ENCODE data around the gene ABI1. TPM values are rescaled to one million over a fixed set of nuclear protein-coding genes. Genes with fewer than 3 reads are reported as not detected.
A peak's percentile ranks its signal among the peaks of the same experiment; 100 is the strongest.

The ABI1 gene
- total RNA-seq, 1 experiment from 2014 or later: 33.9 TPM

DNA sequence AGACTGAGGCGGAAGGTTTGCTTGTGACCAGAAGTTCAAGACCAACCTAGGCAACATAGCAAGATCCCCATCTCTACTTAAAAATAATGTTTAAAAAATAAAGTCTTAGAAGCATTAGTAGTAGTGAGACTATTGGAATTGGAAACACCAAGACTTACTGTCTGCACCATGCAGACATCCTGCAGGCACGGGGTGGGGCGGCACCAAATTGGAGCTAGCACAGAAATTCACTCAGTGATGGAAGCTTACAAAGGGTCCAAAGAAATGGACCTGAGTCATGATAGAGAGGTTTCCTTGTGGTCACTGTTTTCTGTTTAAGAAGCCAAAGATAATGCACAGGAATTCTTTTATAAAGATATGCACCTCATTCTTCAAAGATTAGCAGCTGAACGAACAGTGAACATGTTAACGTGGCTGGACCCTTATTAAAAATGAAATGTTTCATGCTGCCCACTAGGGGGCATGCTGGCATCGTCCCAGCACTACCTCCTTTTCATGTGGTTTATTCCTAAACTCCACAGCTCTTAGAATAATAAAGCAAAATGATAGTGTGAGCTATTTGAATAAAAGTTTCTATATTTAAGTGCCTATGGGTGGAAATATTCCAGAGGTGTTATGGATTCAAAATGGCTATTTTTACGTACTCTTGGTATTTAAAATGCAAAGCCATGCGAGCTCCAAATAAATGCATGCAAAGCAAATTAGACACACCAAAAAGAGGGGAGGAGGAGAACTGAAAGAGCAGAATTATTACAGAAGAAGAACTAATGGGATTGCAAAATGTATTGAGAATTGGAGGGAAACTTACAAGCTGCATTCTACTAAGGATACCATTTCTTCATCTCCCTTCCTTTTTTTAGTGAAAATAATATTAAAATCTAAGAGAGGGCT, 134.7 kb downstream of the ABI1 start:
- no peak for DNase-seq (ENCODE audit: low spot score)
- POLR2A ChIA-PET: interaction anchor here (0.8 kb wide), 1 partner anchor 135 kb away, joined by 4 read pairs; the partner anchor contains the start of gene ABI1
- Mint-ChIP-seq H3K9me3 (no peaks in the 10 kb centered on the region), H3K27ac (no peak overlapping the region), H3K27me3 (ENCODE audit: low read depth) (no peaks in the 10 kb centered on the region), H3K4me1 (no peaks in the 10 kb centered on the region), H3K36me3 (peaks cover 41% of the 10 kb centered on the region), H3K4me3 (no peak overlapping the region)
- CTCF ChIA-PET: interaction anchor here (0.6 to 4.9 kb wide), 28 partner anchors 8 to 391 kb away, joined by 3 to 83 read pairs (median 4); partner anchors contain the start of gene ABI1
- peak; percentile 50; the same call in 1 of the 2 replicates for ATAC-seq
- TF ChIP-seq, protein P1, sequence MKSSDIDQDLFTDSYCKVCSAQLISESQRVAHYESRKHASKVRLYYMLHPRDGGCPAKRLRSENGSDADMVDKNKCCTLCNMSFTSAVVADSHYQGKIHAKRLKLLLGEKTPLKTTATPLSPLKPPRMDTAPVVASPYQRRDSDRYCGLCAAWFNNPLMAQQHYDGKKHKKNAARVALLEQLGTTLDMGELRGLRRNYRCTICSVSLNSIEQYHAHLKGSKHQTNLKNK (CRISPR knock-in tag; IDR thresholded peaks at IDR 0.05): no peak
- no peak for TF ChIP-seq CBFB (CRISPR knock-in tag; IDR thresholded peaks at IDR 0.05; ENCODE audit: low read depth)
- no peak for TF ChIP-seq OVOL2 (CRISPR knock-in tag; IDR thresholded peaks at IDR 0.05; ENCODE audit: borderline replicate concordance)
- no peak for TF ChIP-seq JUN (CRISPR knock-in tag; IDR thresholded peaks at IDR 0.05)
- TF ChIP-seq, protein P2, sequence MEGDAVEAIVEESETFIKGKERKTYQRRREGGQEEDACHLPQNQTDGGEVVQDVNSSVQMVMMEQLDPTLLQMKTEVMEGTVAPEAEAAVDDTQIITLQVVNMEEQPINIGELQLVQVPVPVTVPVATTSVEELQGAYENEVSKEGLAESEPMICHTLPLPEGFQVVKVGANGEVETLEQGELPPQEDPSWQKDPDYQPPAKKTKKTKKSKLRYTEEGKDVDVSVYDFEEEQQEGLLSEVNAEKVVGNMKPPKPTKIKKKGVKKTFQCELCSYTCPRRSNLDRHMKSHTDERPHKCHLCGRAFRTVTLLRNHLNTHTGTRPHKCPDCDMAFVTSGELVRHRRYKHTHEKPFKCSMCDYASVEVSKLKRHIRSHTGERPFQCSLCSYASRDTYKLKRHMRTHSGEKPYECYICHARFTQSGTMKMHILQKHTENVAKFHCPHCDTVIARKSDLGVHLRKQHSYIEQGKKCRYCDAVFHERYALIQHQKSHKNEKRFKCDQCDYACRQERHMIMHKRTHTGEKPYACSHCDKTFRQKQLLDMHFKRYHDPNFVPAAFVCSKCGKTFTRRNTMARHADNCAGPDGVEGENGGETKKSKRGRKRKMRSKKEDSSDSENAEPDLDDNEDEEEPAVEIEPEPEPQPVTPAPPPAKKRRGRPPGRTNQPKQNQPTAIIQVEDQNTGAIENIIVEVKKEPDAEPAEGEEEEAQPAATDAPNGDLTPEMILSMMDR (IDR thresholded peaks at IDR 0.05): peak; percentile 67

DNA sequence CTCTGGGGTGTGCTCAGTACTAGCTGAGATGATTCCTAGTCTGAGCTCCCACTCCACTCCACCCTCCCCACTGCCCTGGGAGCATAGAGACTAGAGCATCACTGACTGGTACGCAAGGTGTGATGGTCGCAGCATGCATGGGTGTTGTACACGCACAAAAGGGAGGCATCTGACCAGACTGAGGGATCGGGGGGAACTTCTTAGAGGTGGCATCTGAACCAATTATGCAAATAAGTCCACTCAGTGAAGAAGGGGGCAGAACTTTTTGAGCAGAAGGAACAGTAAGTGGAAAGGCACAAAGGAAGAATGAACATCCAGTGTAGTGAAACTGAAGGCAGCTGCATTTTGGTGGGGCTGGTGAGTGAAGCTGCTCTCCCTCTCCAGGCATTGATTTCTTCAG, 137.7 kb downstream of the ABI1 start:
- H3K9me3 Mint-ChIP-seq: no peaks in the 10 kb centered on the region
- no peaks in the 10 kb centered on the region for H3K4me1 Mint-ChIP-seq

DNA sequence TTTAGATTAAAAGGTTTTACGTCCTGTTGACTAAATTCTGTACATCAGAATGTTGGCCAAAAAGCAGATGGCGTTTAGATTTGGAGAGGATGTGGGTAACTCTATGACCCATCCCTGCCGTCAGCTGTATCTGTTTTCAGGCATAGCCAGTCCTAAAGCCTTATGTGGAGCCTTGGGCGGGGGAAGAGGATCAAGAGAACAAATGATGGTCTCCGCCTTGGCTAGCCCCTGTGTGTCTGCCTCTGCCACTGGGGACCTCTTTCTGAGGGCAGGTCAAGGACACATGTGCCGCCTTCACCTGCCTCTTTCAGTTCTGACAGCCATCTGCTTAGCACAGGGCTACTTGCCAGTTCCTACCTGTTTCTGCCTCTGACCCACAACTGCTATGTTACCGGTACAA, 139.2 kb downstream of the ABI1 start:
- POLR2A ChIA-PET: no interaction called here
- Mint-ChIP-seq H3K27me3 (ENCODE audit: low read depth) (no peaks in the 10 kb centered on the region), H3K27ac (no peak overlapping the region), H3K9me3 (no peaks in the 10 kb centered on the region), H3K4me1 (no peaks in the 10 kb centered on the region), H3K4me3 (no peak overlapping the region), H3K36me3 (peaks cover 44% of the 10 kb centered on the region)
- ATAC-seq (no peak), DNase-seq (ENCODE audit: low spot score) (no peak)
- CTCF ChIA-PET: no interaction called here
- no peak for TF ChIP-seq ZNF263 (CRISPR knock-in tag; IDR thresholded peaks at IDR 0.05; ENCODE audit: low read depth)
- TF ChIP-seq ZNF423 (CRISPR knock-in tag; IDR thresholded peaks at IDR 0.05): no peak
- TF ChIP-seq PRRX2 (CRISPR knock-in tag; IDR thresholded peaks at IDR 0.05): no peak
- no peak for TF ChIP-seq ZNF671 (CRISPR knock-in tag; IDR thresholded peaks at IDR 0.05)
- TF ChIP-seq, protein P3, sequence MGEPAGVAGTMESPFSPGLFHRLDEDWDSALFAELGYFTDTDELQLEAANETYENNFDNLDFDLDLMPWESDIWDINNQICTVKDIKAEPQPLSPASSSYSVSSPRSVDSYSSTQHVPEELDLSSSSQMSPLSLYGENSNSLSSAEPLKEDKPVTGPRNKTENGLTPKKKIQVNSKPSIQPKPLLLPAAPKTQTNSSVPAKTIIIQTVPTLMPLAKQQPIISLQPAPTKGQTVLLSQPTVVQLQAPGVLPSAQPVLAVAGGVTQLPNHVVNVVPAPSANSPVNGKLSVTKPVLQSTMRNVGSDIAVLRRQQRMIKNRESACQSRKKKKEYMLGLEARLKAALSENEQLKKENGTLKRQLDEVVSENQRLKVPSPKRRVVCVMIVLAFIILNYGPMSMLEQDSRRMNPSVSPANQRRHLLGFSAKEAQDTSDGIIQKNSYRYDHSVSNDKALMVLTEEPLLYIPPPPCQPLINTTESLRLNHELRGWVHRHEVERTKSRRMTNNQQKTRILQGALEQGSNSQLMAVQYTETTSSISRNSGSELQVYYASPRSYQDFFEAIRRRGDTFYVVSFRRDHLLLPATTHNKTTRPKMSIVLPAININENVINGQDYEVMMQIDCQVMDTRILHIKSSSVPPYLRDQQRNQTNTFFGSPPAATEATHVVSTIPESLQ (CRISPR knock-in tag; IDR thresholded peaks at IDR 0.05): no peak
- TF ChIP-seq, protein P4, sequence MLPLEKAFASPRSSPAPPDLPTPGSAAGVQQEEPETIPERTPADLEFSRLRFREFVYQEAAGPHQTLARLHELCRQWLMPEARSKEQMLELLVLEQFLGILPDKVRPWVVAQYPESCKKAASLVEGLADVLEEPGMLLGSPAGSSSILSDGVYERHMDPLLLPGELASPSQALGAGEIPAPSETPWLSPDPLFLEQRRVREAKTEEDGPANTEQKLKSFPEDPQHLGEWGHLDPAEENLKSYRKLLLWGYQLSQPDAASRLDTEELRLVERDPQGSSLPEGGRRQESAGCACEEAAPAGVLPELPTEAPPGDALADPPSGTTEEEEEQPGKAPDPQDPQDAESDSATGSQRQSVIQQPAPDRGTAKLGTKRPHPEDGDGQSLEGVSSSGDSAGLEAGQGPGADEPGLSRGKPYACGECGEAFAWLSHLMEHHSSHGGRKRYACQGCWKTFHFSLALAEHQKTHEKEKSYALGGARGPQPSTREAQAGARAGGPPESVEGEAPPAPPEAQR (CRISPR knock-in tag; IDR thresholded peaks at IDR 0.05): no peak
- TF ChIP-seq GABPB1 (CRISPR knock-in tag; IDR thresholded peaks at IDR 0.05): no peak
- TF ChIP-seq, protein P5, sequence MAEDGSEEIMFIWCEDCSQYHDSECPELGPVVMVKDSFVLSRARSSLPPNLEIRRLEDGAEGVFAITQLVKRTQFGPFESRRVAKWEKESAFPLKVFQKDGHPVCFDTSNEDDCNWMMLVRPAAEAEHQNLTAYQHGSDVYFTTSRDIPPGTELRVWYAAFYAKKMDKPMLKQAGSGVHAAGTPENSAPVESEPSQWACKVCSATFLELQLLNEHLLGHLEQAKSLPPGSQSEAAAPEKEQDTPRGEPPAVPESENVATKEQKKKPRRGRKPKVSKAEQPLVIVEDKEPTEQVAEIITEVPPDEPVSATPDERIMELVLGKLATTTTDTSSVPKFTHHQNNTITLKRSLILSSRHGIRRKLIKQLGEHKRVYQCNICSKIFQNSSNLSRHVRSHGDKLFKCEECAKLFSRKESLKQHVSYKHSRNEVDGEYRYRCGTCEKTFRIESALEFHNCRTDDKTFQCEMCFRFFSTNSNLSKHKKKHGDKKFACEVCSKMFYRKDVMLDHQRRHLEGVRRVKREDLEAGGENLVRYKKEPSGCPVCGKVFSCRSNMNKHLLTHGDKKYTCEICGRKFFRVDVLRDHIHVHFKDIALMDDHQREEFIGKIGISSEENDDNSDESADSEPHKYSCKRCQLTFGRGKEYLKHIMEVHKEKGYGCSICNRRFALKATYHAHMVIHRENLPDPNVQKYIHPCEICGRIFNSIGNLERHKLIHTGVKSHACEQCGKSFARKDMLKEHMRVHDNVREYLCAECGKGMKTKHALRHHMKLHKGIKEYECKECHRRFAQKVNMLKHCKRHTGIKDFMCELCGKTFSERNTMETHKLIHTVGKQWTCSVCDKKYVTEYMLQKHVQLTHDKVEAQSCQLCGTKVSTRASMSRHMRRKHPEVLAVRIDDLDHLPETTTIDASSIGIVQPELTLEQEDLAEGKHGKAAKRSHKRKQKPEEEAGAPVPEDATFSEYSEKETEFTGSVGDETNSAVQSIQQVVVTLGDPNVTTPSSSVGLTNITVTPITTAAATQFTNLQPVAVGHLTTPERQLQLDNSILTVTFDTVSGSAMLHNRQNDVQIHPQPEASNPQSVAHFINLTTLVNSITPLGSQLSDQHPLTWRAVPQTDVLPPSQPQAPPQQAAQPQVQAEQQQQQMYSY (CRISPR knock-in tag; IDR thresholded peaks at IDR 0.05): no peak
- TF ChIP-seq NFYB (CRISPR knock-in tag; conservative IDR thresholded peaks at IDR 0.05; ENCODE audit: low read depth): no peak
- no peak for TF ChIP-seq KAT7 (CRISPR knock-in tag; IDR thresholded peaks at IDR 0.05; ENCODE audit: borderline replicate concordance)
- TF ChIP-seq, protein P6, sequence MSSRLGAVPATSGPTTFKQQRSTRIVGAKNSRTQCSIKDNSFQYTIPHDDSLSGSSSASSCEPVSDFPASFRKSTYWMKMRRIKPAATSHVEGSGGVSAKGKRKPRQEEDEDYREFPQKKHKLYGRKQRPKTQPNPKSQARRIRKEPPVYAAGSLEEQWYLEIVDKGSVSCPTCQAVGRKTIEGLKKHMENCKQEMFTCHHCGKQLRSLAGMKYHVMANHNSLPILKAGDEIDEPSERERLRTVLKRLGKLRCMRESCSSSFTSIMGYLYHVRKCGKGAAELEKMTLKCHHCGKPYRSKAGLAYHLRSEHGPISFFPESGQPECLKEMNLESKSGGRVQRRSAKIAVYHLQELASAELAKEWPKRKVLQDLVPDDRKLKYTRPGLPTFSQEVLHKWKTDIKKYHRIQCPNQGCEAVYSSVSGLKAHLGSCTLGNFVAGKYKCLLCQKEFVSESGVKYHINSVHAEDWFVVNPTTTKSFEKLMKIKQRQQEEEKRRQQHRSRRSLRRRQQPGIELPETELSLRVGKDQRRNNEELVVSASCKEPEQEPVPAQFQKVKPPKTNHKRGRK (CRISPR knock-in tag; IDR thresholded peaks at IDR 0.05; ENCODE audit: borderline replicate concordance): no peak
- TF ChIP-seq, protein P7, sequence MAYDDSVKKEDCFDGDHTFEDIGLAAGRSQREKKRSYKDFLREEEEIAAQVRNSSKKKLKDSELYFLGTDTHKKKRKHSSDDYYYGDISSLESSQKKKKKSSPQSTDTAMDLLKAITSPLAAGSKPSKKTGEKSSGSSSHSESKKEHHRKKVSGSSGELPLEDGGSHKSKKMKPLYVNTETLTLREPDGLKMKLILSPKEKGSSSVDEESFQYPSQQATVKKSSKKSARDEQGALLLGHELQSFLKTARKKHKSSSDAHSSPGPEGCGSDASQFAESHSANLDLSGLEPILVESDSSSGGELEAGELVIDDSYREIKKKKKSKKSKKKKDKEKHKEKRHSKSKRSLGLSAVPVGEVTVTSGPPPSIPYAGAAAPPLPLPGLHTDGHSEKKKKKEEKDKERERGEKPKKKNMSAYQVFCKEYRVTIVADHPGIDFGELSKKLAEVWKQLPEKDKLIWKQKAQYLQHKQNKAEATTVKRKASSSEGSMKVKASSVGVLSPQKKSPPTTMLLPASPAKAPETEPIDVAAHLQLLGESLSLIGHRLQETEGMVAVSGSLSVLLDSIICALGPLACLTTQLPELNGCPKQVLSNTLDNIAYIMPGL (CRISPR knock-in tag; IDR thresholded peaks at IDR 0.05): no peak

More for the DNA sequence above, 137.7 kb downstream of the ABI1 start:
- ChIA-PET CTCF (interaction anchor here (4.9 kb wide), 1 partner anchor 159 kb away, joined by 83 read pairs; no protein-coding TSS in a partner anchor), POLR2A (interaction anchor here (0.5 kb wide), 1 partner anchor 148 kb away, joined by 3 read pairs; no protein-coding TSS in a partner anchor)
- no peaks in the 10 kb centered on the region for H3K27me3 Mint-ChIP-seq (ENCODE audit: low read depth)
- no peak overlapping the region for H3K27ac Mint-ChIP-seq
- H3K4me3 Mint-ChIP-seq: no peak overlapping the region
- DNase-seq (ENCODE audit: low spot score) (no peak), ATAC-seq (no peak)
- peaks cover 47% of the 10 kb centered on the region for H3K36me3 Mint-ChIP-seq
- TF ChIP-seq ELF4 (CRISPR knock-in tag; IDR thresholded peaks at IDR 0.05; ENCODE audit: low read depth): no peak
- no peak for TF ChIP-seq SP1 (CRISPR knock-in tag; conservative IDR thresholded peaks at IDR 0.05)
